ENCODE results near the gene KCND2.
"Not testable (repeated sequence)": the region's sequence is repeated elsewhere in the genome, so short reads cannot be mapped to it uniquely, and the experiment has no call there.

The KCND2 gene

GRCh38 chr7:120781924-120782323 lies 508.9 kb downstream of the KCND2 start:
- H3K27me3 ChIP-seq (ENCODE audit: control insufficient read depth, insufficient read depth, low read length); H3K9ac ChIP-seq (ENCODE audit: low read depth, low read length): not testable (repeated sequence)

GRCh38 chr7:120783273-120783672 lies 510.3 kb downstream of the KCND2 start:
- Histone ChIP-seq H3K9ac (ENCODE audit: low read depth, low read length) (no peak overlapping the region), H3K27me3 (ENCODE audit: control insufficient read depth, insufficient read depth, low read length) (no peaks in the 10 kb centered on the region), H3K9me3 (ENCODE audit: control insufficient read depth, insufficient read depth, low read length) (no peaks in the 10 kb centered on the region), H3K4me1 (ENCODE audit: control insufficient read depth, insufficient read depth, low read length) (peaks cover 7% of the 10 kb centered on the region), H3K36me3 (ENCODE audit: control insufficient read depth, insufficient read depth, low read length) (no peaks in the 10 kb centered on the region), H3K4me3 (ENCODE audit: low read depth, low read length) (no peak overlapping the region)

More at GRCh38 chr7:120781924-120782323, 508.9 kb downstream of the KCND2 start:
- H3K4me1 ChIP-seq (ENCODE audit: control insufficient read depth, insufficient read depth, low read length); H3K36me3 ChIP-seq (ENCODE audit: control insufficient read depth, insufficient read depth, low read length); H3K9me3 ChIP-seq (ENCODE audit: control insufficient read depth, insufficient read depth, low read length); H3K4me3 ChIP-seq (ENCODE audit: low read depth, low read length): not testable (repeated sequence)

DNA sequence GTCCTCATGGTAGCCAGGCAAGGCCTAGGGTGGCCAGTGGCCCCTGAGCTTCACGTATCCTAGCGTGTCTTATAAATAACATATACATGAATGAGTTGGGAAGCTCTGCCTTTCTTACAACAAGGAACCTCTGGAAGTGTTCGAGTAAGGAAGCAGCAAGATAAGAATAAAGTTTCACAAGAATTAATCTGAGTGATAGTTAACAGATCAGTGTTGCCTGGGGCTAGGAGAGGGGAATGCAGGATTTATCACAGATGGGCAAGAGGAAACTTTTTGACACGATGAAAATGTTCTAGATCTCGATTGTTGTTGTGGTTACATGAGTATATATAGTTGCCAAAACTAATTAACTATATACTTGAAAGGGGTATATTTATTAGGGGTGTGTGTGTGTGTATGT lies 510.7 kb downstream of the KCND2 start:
- Histone ChIP-seq H3K36me3 (ENCODE audit: control insufficient read depth, insufficient read depth, low read length) (no peaks in the 10 kb centered on the region), H3K4me3 (ENCODE audit: low read depth, low read length) (no peak overlapping the region), H3K9me3 (ENCODE audit: control insufficient read depth, insufficient read depth, low read length) (no peaks in the 10 kb centered on the region), H3K4me1 (ENCODE audit: control insufficient read depth, insufficient read depth, low read length) (peaks cover 7% of the 10 kb centered on the region), H3K9ac (ENCODE audit: low read depth, low read length) (no peak overlapping the region), H3K27me3 (ENCODE audit: control insufficient read depth, insufficient read depth, low read length) (no peaks in the 10 kb centered on the region)

DNA sequence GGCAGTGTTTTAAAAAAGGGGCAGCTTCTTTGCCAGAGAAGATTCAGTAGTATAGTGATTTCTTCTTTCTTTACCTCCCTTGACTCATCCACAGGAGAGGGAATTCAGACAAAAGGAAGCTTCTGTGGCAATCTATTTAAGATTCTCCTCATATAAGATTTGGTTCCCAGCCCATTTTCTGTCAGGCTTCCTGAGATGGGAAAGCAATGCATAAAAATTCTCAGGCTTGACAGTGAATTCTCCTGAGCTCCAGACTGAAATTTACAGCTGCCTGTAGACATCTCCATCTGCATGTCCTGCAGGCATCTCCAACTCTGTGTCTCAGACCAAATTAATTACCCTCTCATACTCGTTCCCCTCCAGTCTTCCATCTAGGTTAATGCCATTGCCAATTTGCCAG lies 512.1 kb downstream of the KCND2 start:
- no peak overlapping the region for H3K9ac ChIP-seq (ENCODE audit: low read depth, low read length)
- H3K36me3 ChIP-seq (ENCODE audit: control insufficient read depth, insufficient read depth, low read length), result no peaks in the 10 kb centered on the region
- peaks cover 7% of the 10 kb centered on the region for H3K4me1 ChIP-seq (ENCODE audit: control insufficient read depth, insufficient read depth, low read length)
- no peaks in the 10 kb centered on the region for H3K27me3 ChIP-seq (ENCODE audit: control insufficient read depth, insufficient read depth, low read length)
- H3K4me3 ChIP-seq (ENCODE audit: low read depth, low read length), result no peak overlapping the region
- no peaks in the 10 kb centered on the region for H3K9me3 ChIP-seq (ENCODE audit: control insufficient read depth, insufficient read depth, low read length)

- Histone ChIP-seq H3K9me3 (ENCODE audit: control insufficient read depth, insufficient read depth, low read length) (no peaks in the 10 kb centered on the region), H3K4me1 (ENCODE audit: control insufficient read depth, insufficient read depth, low read length) (no peaks in the 10 kb centered on the region), H3K9ac (ENCODE audit: low read depth, low read length) (no peak overlapping the region), H3K4me3 (ENCODE audit: low read depth, low read length) (no peak overlapping the region), H3K36me3 (ENCODE audit: control insufficient read depth, insufficient read depth, low read length) (no peaks in the 10 kb centered on the region), H3K27me3 (ENCODE audit: control insufficient read depth, insufficient read depth, low read length) (no peaks in the 10 kb centered on the region)
Observed at GRCh38 chr7:120792091-120792860, 519.3 kb downstream of the KCND2 start.

- no peak overlapping the region for H3K9ac ChIP-seq (ENCODE audit: low read depth, low read length)
- H3K27me3 ChIP-seq (ENCODE audit: control insufficient read depth, insufficient read depth, low read length), result no peaks in the 10 kb centered on the region
- H3K36me3 ChIP-seq (ENCODE audit: control insufficient read depth, insufficient read depth, low read length), result no peaks in the 10 kb centered on the region
- no peak overlapping the region for H3K4me3 ChIP-seq (ENCODE audit: low read depth, low read length)
- H3K4me1 ChIP-seq (ENCODE audit: control insufficient read depth, insufficient read depth, low read length), result no peaks in the 10 kb centered on the region
- H3K9me3 ChIP-seq (ENCODE audit: control insufficient read depth, insufficient read depth, low read length), result no peaks in the 10 kb centered on the region
Observed at GRCh38 chr7:120792861-120793130, 519.8 kb downstream of the KCND2 start.

- Histone ChIP-seq H3K9me3 (ENCODE audit: control insufficient read depth, insufficient read depth, low read length) (no peaks in the 10 kb centered on the region), H3K36me3 (ENCODE audit: control insufficient read depth, insufficient read depth, low read length) (no peaks in the 10 kb centered on the region), H3K4me3 (ENCODE audit: low read depth, low read length) (no peak overlapping the region), H3K4me1 (ENCODE audit: control insufficient read depth, insufficient read depth, low read length) (no peaks in the 10 kb centered on the region), H3K9ac (ENCODE audit: low read depth, low read length) (no peak overlapping the region), H3K27me3 (ENCODE audit: control insufficient read depth, insufficient read depth, low read length) (no peaks in the 10 kb centered on the region)
Observed at GRCh38 chr7:120793213-120793936, 520.4 kb downstream of the KCND2 start.

GRCh38 chr7:120794106-120794729 lies 521.2 kb downstream of the KCND2 start:
- no peak overlapping the region for H3K9ac ChIP-seq (ENCODE audit: low read depth, low read length)
- no peak overlapping the region for H3K4me3 ChIP-seq (ENCODE audit: low read depth, low read length)
- H3K4me1 ChIP-seq (ENCODE audit: control insufficient read depth, insufficient read depth, low read length), result no peaks in the 10 kb centered on the region
- no peaks in the 10 kb centered on the region for H3K36me3 ChIP-seq (ENCODE audit: control insufficient read depth, insufficient read depth, low read length)
- H3K27me3 ChIP-seq (ENCODE audit: control insufficient read depth, insufficient read depth, low read length), result no peaks in the 10 kb centered on the region
- no peaks in the 10 kb centered on the region for H3K9me3 ChIP-seq (ENCODE audit: control insufficient read depth, insufficient read depth, low read length)

- no peaks in the 10 kb centered on the region for H3K36me3 ChIP-seq (ENCODE audit: control insufficient read depth, insufficient read depth, low read length)
- no peaks in the 10 kb centered on the region for H3K9me3 ChIP-seq (ENCODE audit: control insufficient read depth, insufficient read depth, low read length)
- no peaks in the 10 kb centered on the region for H3K4me1 ChIP-seq (ENCODE audit: control insufficient read depth, insufficient read depth, low read length)
- no peak overlapping the region for H3K9ac ChIP-seq (ENCODE audit: low read depth, low read length)
- H3K27me3 ChIP-seq (ENCODE audit: control insufficient read depth, insufficient read depth, low read length), result no peaks in the 10 kb centered on the region
- no peak overlapping the region for H3K4me3 ChIP-seq (ENCODE audit: low read depth, low read length)
Observed at GRCh38 chr7:120797026-120797645, 524.2 kb downstream of the KCND2 start.

GRCh38 chr7:120799147-120799546 lies 526.2 kb downstream of the KCND2 start:
- Histone ChIP-seq H3K9ac (ENCODE audit: low read depth, low read length) (no peak overlapping the region), H3K4me3 (ENCODE audit: low read depth, low read length) (no peak overlapping the region), H3K36me3 (ENCODE audit: control insufficient read depth, insufficient read depth, low read length) (no peaks in the 10 kb centered on the region), H3K4me1 (ENCODE audit: control insufficient read depth, insufficient read depth, low read length) (no peaks in the 10 kb centered on the region), H3K27me3 (ENCODE audit: control insufficient read depth, insufficient read depth, low read length) (no peaks in the 10 kb centered on the region), H3K9me3 (ENCODE audit: control insufficient read depth, insufficient read depth, low read length) (no peaks in the 10 kb centered on the region)

Measured in iPS-15b (cell line).